ENCODE measurements around the gene OR1F1. TPM values are rescaled to one million over a fixed set of nuclear protein-coding genes. Genes with fewer than 3 reads are reported as not detected.
"Not testable (repeated sequence)": the region's sequence is repeated elsewhere in the genome, so short reads cannot be mapped to it uniquely, and the experiment has no call there.

The OR1F1 gene
- total and polyA plus RNA-seq, 2 of the 8 experiments (the other 6 are each of a cell fraction or from before 2014, with no cell fraction given), result 0.52 to 1.2 TPM

DNA sequence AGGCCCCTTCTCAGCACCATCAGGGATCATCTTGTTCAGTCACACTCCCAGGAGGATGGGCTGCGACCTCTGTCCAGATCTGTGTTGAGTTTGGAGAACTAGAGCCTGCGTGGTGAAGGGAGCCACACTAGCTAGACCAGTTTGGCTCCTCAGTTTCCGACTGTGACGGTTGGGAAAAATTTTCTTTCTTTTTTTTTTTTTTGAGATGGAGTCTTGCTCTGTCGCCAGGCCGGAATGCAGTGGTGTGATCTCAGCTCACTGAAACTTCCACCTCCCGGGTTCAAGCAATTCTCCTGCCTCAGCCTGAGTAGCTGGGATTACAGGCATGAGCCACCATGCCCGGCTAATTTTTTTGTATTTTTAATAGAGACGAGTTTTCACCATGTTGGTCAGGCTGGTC is 48.4 kb upstream of the OR1F1 start:
- H3K4me2 ChIP-seq (ENCODE audit: insufficient read depth in 1 of 2, low read depth in 2 of 2, low read length in 2 of 2); H3K9ac ChIP-seq (replicated peaks in 1 of 4; ENCODE audit: extremely low read depth in 1 of 4, low read depth in 3 of 4, low read length in 3 of 4); H2BK5ac ChIP-seq (ENCODE audit: low read depth, low read length); H3K23me2 ChIP-seq (ENCODE audit: low read depth, low read length); H3K4me1 ChIP-seq (replicated peaks in 1 of 4; ENCODE audit: control insufficient read depth in 3 of 4, insufficient read depth in 4 of 4, low read length in 3 of 4); H4K20me1 ChIP-seq (replicated peaks in 1 of 2; ENCODE audit: control insufficient read depth in 1 of 2, insufficient read depth in 2 of 2, low read length in 2 of 2); H4K8ac ChIP-seq (ENCODE audit: extremely low read depth, insufficient read depth, low read length); H2AFZ ChIP-seq (ENCODE audit: low read length); H3K14ac ChIP-seq (ENCODE audit: insufficient read length); H2BK12ac ChIP-seq (ENCODE audit: low read depth, low read length); H2BK20ac ChIP-seq (ENCODE audit: low read length); FAIRE-seq; H3K9me3 ChIP-seq (ENCODE audit: insufficient read depth in 2 of 2, low read depth in 1 of 2, low read length in 1 of 2); H3K36me3 ChIP-seq (ENCODE audit: control insufficient read depth in 2 of 4, insufficient read depth in 4 of 4, low read length in 3 of 4); H2BK120ac ChIP-seq (replicated peaks; ENCODE audit: low read depth, low read length); DNase-seq (ENCODE audit: low read depth in 1 of 2, low spot score in 2 of 2); H3K27ac ChIP-seq (ENCODE audit: low read depth, low read length); H3K27me3 ChIP-seq (replicated peaks in 1 of 4; ENCODE audit: control insufficient read depth in 3 of 4, extremely low read depth in 1 of 4, insufficient read depth in 3 of 4, low read length in 3 of 4); H2AK5ac ChIP-seq (ENCODE audit: low read depth, low read length); H3K79me2 ChIP-seq (ENCODE audit: control insufficient read depth in 1 of 2, insufficient read depth in 2 of 2, low read length in 2 of 2); H3K4me3 ChIP-seq (ENCODE audit: extremely low read depth in 1 of 4, insufficient read depth in 2 of 4, low read depth in 3 of 4, low read length in 4 of 4); H4K91ac ChIP-seq (replicated peaks; ENCODE audit: insufficient read length, low read length); H3K56ac ChIP-seq (replicated peaks; ENCODE audit: insufficient read length, low read depth, low read length); H3K79me1 ChIP-seq (ENCODE audit: low read depth, low read length); H2BK15ac ChIP-seq (ENCODE audit: low read length); H4K5ac ChIP-seq (ENCODE audit: insufficient read length, low read depth, low read length); H3K23ac ChIP-seq (ENCODE audit: insufficient read length); H3K18ac ChIP-seq (ENCODE audit: extremely low read depth, low read length); H3K4ac ChIP-seq (replicated peaks; ENCODE audit: insufficient read length, low read depth, low read length): not testable (repeated sequence)
- 85% methylated on average over 8 of the region's 9 CpGs; no CpG with 5 or more reads in 1 of the 2 experiments for WGBS, 2 experiments (ENCODE audit: extremely low coverage in 1 of 2, insufficient coverage in 1 of 2, insufficient read length in 1 of 2, insufficient replicate concordance in 2 of 2, low coverage in 1 of 2, low lambda C conversion rate in 2 of 2, missing lambda C conversion rate in 1 of 2)
- CTCF ChIA-PET (ENCODE audit: partially characterized antibody), result interaction anchor here (0.7 to 17.4 kb wide), 4 partner anchors 8 to 35 kb away, joined by 3 to 619 read pairs (median 28); partner anchors contain the start of genes ZNF205 and ZSCAN10
- POLR2A ChIA-PET (ENCODE audit: partially characterized antibody), result interaction anchor here (0.9 to 2.3 kb wide), 7 partner anchors 8 to 507 kb away, joined by 3 to 8 read pairs (median 5); no protein-coding TSS in a partner anchor
